NOMO-1 (cell line): ENCODE results near the gene CAPN15.
A peak's percentile ranks its signal among the peaks of the same experiment; 100 is the strongest.

ENCODE experiments used
- DNase-seq, 2 experiments: peaks; one replicate each; lab custom pipeline; 2025; ENCODE audit not compliant: unreplicated experiment in 2 of 2; lab: John Stamatoyannopoulos, UW

The CAPN15 gene

DNA sequence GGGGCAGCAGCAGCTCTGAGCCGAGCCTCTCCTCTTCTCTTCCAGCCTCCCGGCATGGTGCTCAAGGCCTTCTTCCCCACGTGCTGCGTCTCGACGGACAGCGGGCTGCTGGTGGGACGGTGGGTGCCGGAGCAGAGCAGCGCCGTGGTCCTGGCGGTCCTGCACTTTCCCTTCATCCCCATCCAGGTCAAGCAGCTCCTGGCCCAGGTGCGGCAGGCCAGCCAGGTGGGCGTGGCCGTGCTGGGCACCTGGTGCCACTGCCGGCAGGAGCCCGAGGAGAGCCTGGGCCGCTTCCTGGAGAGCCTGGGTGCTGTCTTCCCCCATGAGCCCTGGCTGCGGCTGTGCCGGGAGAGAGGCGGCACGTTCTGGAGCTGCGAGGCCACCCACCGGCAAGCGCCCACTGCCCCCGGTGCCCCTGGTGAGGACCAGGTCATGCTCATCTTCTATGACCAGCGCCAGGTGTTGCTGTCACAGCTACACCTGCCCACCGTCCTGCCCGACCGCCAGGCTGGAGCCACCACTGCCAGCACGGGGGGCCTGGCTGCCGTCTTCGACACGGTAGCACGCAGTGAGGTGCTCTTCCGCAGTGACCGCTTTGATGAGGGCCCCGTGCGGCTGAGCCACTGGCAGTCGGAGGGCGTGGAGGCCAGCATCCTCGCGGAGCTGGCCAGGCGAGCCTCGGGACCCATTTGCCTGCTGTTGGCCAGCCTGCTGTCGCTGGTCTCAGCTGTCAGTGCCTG is 46.7 kb downstream of the CAPN15 start:
- DNase-seq: no peak

DNA sequence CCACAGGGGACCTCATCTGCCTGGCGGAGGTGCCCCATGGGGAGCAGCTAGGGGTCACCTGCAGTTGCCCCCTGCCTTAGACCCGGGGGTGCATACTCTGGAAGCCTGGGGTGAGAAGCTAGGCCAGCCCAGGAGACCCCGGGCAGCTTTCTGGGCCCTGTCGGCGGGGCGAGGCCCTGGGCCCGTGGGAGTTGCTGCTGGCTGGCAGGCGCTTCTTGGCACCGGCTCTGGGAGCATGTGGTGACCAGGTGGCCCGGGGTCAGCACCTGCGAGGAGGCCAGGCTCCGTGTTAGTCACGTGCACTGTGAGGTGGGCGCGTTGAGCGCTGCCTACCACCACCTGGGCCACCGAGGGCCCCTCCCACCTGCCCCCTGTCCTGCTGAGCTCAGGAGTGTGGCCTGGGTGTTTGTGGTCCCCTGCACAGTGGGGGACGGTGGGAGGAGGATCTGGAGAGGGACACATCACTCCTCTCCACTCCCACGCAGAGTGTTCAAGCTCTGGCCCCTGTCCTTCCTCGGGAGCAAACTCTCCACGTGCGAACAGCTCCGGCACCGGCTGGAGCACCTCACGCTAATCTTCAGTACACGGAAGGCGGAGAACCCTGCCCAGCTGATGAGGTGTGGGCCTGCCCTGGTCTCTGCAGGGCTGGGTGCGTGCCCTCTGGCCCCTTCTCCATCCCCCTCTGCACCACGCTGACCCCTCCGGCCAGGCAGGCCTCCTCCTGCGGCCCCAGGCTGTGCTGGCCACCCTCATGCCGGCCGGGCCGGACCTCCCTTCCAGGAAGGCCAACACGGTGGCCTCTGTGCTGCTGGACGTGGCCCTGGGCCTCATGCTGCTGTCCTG is 48.1 kb downstream of the CAPN15 start:
- no peak for DNase-seq

DNA sequence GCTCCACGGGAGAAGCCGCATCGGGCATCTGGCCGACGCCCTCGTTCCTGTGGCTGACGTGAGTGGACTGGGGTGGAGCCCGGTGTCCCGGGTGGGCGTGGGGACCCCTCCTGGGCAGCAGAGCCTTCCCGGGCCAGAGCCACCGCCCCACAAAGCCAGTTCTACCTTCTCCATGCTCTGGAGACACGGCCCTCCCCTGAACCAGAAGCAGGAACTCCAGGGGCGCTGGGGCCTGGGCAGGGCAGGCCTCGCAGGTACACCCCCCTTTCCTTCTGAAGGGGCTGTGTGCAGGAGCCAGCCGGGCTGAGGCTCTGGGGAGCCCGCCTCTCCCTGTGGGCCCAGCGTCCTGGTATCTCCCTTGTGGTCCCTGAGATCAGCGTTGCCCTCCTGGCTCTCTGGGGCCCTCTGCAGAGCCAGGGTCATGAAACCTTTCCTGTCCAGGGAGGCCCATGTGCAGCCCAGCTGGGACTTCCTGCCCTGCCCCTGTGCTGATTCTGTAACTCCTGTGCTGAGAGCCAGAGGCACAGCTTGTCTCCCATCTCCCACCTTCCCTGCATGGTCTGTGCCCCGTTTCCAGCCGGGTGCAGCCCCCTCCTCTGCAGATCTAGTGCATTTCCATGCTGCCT is 48.8 kb downstream of the CAPN15 start:
- DNase-seq: no peak

DNA sequence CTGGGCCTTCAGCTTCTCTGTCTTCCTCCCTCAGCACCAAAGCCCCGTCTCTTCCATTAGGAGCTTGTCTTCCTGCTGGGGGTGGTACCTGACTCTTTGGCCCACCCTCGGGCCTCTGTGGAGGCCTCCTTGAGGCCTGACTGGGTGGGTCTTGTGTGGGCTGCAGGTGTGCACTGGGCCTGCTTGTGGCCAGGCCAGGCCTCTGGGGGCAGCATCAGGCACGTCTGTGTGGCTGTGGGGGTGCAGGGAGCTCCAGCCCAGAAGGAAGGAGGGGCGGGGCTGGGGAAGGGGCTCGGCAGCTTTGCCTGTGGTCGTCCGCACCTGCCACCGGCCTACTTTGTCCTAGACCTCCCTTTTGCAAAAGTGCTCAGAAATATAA is 49.3 kb downstream of the CAPN15 start:
- no peak for DNase-seq

DNA sequence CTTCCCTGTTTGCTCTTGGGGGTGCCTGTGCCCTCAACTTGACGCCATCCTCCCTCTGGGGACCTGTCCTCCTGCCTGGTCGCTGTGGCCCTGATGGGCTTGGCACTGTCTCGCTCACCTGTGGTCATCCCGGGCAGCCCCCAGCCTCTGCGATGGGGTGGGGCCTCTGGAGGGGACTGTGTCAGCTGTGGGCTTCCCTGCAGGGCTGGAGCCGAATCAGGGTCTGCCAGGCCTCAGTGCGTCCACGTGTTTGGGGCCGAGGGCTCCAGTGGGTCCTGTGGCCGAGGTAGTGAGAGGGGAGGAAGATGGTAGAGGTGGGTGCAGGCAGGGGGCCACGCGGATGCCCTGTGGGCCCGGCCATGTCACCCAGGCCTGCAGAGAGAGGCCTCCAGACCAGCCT is 50.3 kb downstream of the CAPN15 start:
- no peak for DNase-seq

DNA sequence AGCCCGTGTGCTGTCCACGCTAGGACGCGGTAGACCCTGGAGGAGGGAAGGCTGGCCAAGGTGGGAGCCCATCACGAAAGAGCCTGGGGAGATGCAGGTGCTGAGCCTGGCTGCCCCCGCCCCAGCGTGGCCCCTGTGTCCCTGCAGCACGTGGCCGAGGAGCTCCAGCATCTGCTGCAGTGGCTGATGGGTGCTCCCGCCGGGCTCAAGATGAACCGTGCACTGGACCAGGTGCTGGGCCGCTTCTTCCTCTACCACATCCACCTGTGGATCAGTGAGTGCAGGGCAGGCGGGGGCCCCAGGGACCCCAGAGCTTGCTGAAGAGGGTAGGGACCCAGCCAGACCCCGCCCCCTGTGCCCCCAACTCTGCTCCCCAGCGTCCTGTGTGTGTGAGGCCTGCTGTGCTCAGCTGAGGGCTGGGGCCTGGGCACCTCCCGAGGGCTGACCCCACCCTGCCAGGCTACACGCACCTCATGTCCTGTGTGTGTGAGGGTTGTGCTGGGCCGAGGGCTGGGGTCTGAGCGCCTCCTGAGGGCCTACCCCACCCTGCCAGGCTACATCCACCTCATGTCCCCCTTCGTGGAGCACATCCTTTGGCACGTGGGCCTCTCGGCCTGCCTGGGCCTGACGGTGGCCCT is 50.8 kb downstream of the CAPN15 start:
- no peak for DNase-seq

DNA sequence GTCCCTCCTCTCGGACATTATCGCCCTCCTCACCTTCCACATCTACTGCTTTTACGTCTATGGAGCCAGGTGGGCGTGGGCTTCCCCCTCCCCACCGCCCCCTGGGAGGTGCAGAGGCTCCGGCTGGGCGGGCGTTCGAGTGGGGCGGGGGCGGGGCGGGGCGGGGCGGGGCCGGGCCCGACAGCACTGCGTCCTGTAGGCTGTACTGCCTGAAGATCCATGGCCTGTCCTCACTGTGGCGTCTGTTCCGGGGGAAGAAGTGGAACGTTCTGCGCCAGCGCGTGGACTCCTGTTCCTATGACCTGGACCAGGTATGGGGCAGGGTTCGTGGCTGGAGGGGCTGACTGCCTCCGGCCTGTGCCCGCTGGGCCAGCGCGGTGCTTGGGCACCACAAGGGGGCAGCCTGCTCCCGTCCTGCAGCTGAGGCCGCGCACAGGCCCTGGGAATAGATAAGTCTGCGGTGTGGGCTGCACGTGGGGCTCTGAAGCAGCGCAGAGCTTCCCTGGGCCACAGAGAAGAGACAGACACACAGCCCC is 51.4 kb downstream of the CAPN15 start:
- DNase-seq: peak; percentile 67 to 88

DNA sequence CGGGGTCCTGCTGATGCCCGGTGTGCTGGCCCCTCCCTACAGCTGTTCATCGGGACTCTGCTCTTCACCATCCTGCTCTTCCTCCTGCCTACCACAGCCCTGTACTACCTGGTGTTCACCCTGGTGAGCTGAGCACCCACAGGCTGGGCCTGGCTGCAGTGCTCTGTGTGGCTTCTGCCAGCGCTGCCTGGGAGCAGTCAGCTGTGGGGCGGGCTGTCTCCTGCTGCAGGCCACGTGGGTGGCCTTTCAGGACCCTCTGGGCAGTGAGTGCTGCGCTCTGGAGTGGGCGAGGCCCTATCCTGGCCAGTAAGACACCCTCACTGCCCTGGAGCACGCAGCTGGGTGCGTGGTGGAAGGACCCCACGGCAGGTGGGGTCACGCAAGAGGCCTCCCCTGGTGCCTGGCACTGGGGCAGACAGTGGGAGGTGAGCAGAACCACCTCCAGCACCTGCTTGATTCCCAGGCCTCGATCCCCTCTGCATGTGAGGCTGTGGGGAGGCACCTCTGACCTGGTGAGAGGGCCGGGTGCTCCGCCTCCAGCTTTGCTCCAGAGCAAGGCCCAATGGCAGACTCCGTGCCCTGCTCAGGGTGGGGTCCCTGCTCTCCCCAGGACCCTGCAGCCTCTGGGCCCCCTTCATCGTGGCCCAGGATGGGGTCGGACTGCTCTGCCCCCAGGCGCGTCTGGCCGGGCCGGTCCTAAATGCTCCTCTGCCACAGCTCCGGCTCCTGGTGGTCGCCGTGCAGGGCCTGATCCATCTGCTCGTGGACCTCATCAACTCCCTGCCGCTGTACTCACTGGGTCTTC is 52.8 kb downstream of the CAPN15 start:
- no peak for DNase-seq

DNA sequence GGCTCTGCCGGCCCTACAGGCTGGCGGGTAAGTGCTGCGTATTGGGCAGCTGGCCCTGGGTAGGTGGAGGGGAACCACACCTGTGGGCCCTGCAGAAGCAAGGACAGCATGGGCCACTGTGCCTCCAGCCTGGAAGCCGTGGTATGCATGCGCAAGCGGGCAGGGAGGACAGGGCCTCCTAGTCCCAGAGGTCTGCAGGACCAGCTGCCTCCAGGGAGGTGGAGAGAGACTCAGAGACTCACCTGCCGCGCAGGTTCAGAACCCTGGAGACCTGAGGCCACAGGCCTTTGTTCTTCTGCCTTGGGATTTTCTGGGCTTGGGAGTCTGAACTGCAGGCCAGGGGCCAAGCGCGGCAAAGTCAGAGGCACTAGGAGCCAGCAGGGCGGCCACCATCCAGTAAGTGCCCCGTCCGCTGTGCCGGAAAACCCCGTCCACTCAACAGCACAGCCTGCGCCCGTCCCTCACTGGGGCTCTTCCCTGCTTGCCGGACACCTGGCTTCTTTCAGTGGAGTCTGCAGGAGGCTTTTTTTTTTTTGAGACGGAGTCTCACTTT is 53.5 kb downstream of the CAPN15 start:
- no peak for DNase-seq

DNA sequence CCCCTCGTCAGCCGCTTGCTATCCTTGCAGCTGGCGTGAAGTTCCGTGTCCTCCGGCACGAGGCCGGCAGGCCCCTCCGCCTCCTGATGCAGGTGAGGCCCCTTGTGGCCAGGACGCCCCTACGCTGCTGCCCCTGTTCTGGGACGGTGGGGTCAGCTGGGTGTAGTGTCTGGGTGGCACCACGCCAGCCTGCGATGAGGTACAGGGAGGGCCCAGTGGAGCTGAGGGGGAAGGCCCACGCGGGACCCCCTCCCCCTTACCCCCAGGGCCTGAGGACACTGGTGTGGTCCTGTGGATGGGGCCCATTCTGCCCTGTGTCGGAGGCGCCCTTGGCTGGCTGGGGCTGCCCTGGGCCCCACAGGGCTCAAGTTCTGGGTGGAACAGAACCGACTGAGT is 54.7 kb downstream of the CAPN15 start:
- no peak for DNase-seq

DNA sequence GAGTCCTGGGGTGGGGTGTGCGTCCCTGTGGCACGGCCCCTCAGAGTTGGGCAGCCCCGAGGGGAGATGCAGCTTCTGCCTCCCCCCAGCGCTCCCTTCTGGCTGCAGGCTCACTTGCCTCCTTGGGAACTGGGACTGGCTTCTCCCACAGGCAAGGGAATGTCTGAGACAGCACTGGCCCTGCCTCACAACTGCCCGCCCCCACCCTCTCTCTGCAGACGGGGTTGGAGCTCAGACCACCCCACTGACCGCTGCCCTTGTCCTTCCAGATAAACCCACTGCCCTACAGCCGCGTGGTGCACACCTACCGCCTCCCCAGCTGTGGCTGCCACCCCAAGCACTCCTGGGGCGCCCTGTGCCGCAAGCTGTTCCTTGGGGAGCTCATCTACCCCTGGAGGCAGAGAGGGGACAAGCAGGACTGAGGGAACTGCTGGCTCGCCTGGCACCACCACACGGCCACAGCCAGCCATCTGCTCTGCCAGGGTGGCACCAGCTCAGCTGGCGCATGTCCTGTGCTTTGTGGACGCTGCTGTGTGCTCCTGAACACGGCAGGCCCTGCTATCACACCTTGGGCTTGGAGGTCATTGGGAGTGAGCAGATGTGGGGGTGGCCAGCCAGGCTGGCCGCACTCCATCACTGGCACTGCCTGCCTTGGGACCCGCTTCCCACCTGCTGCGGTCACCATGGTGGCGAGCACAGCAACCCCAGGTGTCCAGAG is 55.3 kb downstream of the CAPN15 start:
- no peak for DNase-seq

DNA sequence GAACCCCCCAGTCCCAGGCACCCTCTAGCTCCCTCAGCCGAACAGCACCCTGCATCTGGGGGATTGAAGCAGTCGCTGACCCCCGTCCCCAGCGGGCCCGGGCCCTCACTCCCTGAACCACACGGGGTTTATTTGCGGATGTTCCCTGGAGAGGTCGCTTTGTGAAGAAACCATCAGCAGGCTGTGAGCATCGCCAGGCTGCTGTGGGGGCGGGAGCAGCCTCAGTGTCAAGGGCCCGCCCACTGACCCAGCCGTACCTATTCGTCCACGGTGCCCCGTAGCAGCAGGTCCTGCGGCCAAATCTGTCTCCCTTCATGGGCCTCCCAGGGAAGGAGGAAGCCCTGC is 55.9 kb downstream of the CAPN15 start:
- no peak for DNase-seq

DNA sequence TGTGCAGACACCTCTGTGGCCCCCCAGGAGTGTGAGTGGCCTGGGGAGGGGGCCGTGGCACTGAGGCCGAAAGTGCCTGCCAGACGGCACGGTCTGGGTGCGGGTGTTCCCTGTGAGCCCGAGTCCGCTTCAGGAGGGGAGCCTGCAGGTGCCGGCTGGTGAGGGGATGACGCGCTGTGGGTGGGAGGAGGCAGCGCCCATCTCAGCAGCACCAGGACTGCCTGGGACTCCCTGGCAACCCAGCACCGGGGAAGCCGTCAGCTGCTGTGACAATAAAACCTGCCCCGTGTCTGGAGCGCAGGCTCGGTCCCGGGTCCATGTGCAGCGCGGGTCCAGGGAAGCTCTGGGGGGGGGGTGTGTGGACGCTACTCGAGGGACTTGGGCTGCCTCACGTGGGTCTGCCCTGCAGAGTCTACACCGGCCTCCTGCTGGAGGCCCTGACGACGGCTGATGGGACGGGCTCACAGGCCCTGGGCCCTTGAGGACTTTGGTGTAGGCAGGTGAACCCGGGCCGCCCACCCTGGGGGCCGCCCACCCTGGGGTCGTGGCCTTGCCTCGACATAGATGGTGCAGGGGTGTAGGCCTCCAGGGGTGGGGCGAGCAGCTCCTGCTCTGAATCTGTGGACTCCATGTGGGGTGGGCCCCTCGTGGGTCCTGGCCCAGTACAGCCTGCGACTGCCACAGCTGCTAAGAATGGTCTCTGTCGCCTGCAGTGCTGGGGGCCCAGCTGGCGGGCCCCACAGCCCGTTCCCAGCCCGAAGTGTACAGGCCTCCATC is 56.5 kb downstream of the CAPN15 start:
- DNase-seq: no peak

DNA sequence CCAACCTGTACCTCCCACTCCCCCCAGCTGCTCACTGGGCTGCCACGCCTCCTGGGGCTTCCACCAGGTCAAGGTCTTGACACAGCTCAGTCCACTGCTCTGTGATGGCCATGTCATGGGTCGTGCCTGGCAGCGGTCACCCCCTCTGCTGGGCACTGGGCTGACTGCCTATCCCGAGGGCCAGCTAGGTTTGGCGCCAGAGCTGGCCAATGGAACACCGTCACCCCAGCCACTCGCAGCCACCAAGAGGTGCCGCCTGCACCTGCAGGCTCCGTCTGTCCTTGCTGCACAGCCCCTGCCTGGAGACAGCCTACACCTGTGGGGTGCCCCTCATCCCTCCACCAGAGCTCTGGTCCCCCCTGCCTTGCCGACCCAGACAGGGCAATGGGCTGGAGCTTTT is 57.8 kb downstream of the CAPN15 start:
- no peak for DNase-seq

DNA sequence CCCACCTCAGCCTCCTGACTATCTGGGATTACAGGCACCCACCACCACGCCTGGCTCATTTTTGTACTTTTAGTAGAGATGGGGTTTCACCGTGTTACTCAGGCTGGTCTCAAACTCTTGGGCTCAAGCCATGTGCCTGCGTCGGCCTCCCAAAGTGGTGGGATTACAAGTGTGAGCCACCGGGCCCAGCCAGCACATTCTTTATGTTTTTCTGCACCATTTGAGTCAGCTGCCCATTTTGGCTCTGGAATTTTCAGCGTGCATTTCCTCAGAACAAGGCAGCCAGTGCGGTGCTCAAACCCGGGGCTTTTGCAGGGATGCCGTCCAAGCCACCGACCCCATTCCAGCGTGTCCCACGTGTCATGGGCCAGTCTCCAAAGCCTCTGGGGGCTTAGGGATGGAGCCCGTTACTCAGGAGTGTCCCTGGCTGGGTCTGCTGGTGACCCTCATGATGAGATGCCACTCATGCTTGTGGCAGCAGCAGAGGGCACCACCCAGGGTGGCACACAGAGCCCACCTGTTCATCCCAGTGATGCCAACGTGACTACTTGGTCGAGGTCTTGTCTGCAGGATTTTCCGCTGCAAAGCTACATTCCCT is 58.6 kb downstream of the CAPN15 start:
- DNase-seq: no peak

DNA sequence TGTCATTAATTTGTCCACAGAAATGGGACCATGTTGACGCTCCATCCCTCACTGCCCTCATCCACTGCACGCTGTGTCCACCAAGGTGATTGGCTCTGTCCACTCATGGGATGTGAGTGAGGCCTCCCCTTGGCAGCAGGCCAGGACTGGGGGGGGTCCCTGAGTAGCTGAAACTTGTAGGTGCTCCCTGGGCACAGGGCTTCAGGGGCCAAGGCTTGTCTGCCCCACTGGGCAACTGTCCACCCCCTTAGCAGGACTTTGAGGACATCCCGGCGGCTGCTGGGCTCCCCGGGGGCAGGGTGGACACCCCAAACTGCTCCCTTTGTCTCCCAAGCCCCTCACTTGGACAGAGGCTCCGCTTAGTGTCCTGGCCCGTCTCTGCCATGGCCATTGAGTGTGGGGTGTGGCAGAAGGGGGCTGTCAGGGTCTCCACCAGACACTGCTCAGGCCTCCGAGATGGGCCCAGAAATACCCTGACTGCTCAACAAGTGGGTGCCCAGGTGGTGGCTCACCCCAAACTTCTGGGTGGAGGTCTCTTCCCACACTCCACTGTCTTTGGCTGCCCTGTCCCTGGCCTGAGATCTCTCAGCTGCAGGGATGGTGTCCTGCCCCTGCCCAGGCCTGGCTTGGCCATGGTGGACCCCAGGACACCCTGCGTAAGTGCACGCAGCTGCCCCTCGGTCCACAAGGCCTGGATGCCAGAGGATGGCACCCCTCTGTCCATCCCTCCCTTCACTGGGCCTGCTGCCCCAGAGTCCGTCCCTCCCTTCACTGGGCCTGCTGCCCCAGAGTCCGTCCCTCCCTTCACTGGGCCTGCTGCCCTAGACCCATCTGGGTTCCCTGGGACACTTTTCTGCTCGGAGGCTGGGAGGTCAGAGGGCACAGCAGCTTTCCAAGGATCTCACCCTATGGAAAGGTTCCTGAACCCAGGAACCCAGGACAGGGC is 59.4 kb downstream of the CAPN15 start:
- DNase-seq: no peak

DNA sequence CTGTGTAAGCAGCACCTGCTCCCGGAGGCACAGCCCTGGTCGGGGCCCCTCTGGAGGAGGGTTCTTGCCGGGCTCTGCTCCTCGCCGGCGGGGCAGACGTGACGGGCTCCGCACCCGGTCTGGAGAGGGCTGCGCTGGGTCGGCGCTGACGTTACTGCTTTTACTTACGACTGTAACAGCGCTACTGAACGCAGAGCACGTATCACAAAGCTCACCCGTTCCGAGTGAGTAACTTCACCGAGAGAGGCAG is 61.1 kb downstream of the CAPN15 start:
- DNase-seq: peak in 1 of 2 experiments; percentile 45
